ENCODE data around the gene LEKR1. TPM values are rescaled to one million over a fixed set of nuclear protein-coding genes. Genes with fewer than 3 reads are reported as not detected.
A peak's percentile ranks its signal among the peaks of the same experiment; 100 is the strongest.
"Not testable (repeated sequence)": the region's sequence is repeated elsewhere in the genome, so short reads cannot be mapped to it uniquely, and the experiment has no call there.

Gene LEKR1
- total RNA-seq, 2 donors from 2014 or later: 1.0 to 1.1 TPM

DNA sequence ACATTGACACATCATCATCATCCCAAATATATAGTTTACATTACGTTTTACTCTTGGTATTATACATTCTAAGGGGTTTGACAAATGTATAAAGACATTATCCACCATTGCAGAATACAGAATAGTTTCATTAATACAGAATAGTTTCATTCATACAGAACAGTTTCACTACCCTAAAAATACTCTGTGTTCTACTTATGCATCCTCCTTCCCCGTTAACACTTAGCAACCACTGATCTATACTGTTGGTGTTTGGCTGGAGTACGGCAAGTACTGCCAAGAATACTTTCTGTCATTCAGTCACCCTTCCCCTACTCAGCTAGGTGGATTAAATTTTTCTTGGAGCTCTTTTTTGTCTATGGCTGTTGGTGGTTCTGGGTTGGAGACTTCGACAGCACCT, 33.4 kb downstream of the LEKR1 start:
- no peaks in the 10 kb centered on the region for H3K9me3 Mint-ChIP-seq
- H3K27ac Mint-ChIP-seq: no peak overlapping the region
- DNase-seq (ENCODE audit: low spot score in 2 of 2) (no peak), ATAC-seq (no peak)
- H3K36me3 Mint-ChIP-seq: no peaks in the 10 kb centered on the region

DNA sequence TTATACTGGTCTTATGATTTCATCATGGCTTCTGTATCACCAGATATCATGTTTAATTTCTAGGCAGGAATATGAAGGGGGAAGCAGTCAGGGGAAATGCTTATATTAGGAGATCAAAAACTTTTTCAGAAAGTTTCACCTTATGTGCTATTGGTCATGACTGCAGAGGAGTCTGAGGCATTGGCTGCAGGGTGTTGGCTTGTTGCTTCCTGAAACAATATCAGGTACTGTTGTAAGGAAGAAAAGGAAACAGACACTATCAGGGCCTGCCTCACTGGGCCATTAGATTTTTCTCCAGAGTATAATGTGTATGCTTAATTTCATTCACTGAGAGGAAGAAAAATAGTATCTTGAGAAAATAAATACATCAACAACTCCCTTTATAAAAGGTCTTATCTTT, 34.7 kb downstream of the LEKR1 start:
- no peak overlapping the region for H3K27ac Mint-ChIP-seq
- DNase-seq (ENCODE audit: low spot score in 2 of 2) (no peak), ATAC-seq (no peak)
- H3K9me3 Mint-ChIP-seq: no peaks in the 10 kb centered on the region
- H3K36me3 Mint-ChIP-seq: no peaks in the 10 kb centered on the region

DNA sequence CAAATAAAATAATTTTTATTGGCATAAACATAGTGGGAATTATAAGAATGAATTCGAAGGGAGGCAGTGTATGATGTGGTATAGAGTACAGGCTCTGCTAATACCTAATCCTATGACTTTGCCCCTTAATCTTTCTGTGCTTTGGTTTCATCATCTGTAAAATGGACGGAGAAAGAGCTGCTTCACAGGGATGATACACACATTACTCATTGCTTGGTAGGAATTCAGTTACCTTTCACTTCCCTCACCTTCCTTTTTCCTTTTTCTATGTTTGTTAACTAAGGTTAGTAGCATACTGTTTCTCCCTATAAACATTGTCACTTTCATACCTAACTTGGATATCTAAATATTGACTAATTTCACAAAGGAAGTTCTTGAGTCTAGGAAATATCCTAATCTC, 36.2 kb downstream of the LEKR1 start:
- ATAC-seq (no peak), DNase-seq (ENCODE audit: low spot score in 2 of 2) (no peak)
- Mint-ChIP-seq H3K27ac (no peak overlapping the region), H3K9me3 (no peaks in the 10 kb centered on the region), H3K36me3 (no peaks in the 10 kb centered on the region)

DNA sequence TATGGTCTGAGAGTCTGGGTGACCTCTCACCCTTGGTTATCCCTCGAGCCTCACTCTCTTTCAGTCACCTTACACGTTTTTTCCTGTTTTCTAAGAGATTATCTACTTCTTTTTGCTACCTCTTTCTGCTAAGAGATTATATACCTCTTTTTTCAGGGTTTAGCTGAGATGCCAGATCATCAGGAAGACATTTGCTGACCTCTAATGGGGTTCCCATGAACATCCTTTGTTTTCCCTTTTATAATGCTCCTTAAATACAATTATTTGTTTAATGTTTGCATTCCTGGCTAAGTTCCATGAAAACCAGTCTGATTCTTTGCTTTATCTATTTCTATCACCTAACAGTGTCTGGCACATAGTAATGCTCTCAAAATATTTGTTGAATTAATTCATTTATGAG, 39.6 kb downstream of the LEKR1 start:
- no peaks in the 10 kb centered on the region for H3K9me3 Mint-ChIP-seq
- ATAC-seq (no peak), DNase-seq (ENCODE audit: low spot score in 2 of 2) (no peak)
- no peak overlapping the region for H3K27ac Mint-ChIP-seq
- H3K36me3 Mint-ChIP-seq: no peaks in the 10 kb centered on the region

DNA sequence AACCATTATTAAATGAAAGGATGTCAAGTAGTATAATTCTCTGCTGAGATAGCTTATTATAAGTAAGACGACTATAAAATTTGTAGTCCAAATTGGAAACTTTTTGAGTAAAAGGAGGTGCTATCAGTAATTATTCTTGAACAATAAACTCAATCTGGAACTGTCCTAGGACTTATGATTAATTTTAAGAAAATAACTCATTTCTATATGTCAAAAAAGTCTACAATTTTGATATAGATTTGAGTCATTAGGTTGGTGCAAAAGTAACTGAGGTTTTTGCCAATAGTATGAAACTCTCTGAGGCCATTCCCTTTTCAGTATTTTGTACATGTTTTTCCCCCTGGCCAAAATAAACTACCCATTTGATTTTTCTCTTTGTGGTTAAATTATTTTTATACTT, 41.0 kb downstream of the LEKR1 start:
- peaks cover 6 to 7% of the 10 kb centered on the region in 2 donors for H3K9me3 Mint-ChIP-seq
- ATAC-seq (peak; percentile 41 to 84), DNase-seq (ENCODE audit: low spot score in 2 of 2) (no peak)
- H3K36me3 Mint-ChIP-seq: peaks cover 5 to 7% of the 10 kb centered on the region in 2 donors
- H3K27ac Mint-ChIP-seq: no peak overlapping the region

DNA sequence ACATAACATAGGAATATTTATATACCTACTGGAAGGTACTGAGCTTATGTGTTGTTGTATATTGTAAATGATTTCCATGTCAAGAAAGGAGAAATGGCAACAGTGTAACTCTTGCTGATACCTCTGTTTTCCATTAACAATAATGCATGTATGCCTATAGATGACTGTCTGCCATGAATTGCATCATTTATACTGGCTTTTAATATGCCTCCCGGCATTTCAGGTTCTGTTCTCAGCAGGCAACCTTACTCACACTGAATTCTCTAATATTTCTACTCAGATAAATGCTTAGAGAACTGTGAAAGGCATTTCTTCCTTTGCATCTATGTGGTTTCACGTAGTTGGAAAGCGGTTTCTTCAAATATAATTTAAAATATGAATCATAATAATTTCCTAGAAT, 41.8 kb downstream of the LEKR1 start:
- ATAC-seq: no peak
- H3K27ac Mint-ChIP-seq: no peak overlapping the region
- H3K36me3 Mint-ChIP-seq: peaks cover 5 to 10% of the 10 kb centered on the region in 2 donors
- DNase-seq (ENCODE audit: low spot score in 2 of 2): no peak
- peaks cover 10% of the 10 kb centered on the region in 2 donors for H3K9me3 Mint-ChIP-seq

DNA sequence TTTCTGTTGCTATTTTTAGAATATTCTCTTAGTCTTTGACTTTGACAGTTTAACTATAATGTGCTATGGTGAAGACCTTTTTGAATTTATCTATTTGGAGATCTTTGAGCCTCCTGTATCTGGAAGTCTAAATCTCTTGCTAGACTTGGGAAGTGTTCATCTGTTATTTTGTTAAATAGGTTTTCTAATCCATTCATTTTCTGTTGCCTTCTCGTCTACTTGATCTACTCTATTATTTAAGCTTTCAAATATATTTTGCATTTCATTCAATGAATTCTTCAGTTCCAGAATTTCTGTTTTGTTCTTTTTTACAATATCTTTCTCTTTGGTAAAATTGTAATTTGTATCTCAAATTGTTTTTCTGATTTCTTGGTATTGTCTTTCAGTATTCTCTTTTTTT, 47.8 kb downstream of the LEKR1 start:
- Mint-ChIP-seq H3K36me3 (peaks cover 28 to 50% of the 10 kb centered on the region in 2 donors), H3K9me3 (peaks cover 26 to 55% of the 10 kb centered on the region in 2 donors), H3K27ac (no peak overlapping the region)

DNA sequence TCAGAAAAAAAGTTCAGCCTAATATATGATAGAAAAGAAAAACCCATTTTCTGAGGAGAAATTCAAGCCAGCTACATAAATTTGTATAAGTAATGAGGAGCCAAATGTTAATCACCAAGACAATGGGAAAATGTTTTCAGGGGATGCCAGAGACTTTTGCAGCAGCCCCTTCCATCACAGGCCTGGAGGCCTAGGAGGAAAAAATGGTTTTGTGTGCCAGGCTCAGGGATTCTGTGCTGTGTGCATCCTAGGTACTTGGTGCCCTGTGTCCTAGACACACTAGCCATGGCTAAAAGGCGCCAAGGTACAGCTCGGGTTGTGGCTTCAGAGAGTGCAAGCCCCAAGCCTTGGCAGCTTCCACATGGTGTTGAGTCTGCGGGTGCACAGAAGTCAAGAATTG, 53.3 kb downstream of the LEKR1 start:
- not testable (repeated sequence) for H3K27ac Mint-ChIP-seq; DNase-seq (ENCODE audit: low spot score in 2 of 2); ATAC-seq
- H3K36me3 Mint-ChIP-seq: peaks cover 30 to 50% of the 10 kb centered on the region in 2 donors
- peaks cover 20 to 49% of the 10 kb centered on the region in 2 donors for H3K9me3 Mint-ChIP-seq

More for the DNA sequence above, 47.8 kb downstream of the LEKR1 start:
- no peak for ATAC-seq
- no peak for DNase-seq (ENCODE audit: low spot score in 2 of 2)

DNA sequence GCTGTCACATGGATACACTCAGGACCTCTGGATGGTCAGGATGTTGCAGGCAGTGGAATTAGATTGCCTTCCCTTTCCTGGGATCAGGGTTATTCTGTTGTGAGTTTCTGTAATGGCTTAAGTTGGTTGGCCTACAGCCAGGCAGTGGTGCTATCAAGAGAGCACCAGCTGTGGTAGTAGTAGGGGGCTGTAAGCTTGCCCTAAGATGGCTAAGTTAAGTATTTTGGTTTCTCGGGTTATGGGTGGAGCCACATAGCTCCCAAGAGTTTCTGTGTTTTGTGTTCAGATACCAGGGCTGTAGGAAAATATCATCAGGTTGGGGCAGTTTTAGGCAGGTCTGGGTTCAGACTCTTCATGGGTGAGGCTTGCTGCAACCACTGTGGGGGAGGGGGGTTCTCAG, 59.6 kb downstream of the LEKR1 start:
- ATAC-seq (no peak), DNase-seq (ENCODE audit: low spot score in 2 of 2) (no peak)
- peaks cover 11 to 25% of the 10 kb centered on the region in 2 donors for H3K9me3 Mint-ChIP-seq
- H3K27ac Mint-ChIP-seq: no peak overlapping the region
- peaks cover 6 to 15% of the 10 kb centered on the region in 2 donors for H3K36me3 Mint-ChIP-seq

DNA sequence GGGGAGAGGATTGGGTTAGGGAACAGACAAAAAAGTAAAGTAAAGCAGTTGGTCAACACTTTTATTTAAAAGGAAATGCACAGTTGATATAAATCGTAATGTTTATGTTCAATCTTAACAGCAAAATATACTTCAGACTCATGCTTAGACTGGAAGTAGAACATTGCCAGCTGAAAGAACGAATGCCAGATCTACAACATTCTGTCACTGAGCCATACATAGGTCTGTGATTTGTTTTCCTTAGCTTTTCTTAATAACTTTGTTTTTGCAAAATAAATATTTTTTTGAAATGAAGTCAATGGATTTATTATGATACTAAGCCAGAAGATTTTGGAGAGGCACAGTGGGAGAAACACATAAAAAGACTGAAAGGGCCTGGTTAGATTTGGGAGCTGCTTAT, 62.0 kb downstream of the LEKR1 start:
- no peak for ATAC-seq
- Mint-ChIP-seq H3K9me3 (peaks cover 10 to 22% of the 10 kb centered on the region in 2 donors), H3K36me3 (peaks cover 6 to 13% of the 10 kb centered on the region in 2 donors), H3K27ac (no peak overlapping the region)
- no peak for DNase-seq (ENCODE audit: low spot score in 2 of 2)

DNA sequence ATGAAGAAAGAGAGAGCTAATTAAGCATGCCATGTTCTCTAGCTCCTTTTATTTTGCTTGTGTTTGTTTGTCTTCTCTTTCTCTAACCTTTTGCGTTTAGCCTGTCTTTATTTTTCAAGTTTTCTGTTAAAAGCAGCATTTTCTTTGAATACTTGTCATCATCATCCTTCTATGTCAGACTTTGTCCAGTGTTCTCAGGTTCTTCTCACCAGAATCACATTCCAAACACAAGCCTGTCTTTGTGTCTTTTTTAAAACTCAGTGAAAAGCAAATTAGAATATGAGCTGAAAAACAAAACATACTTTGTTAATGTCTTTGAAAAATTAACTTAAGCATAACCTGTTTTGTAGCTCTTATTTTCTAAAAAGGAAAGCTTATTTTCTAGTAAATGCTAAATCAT, 62.4 kb downstream of the LEKR1 start:
- DNase-seq (ENCODE audit: low spot score in 2 of 2): no peak
- no peak for ATAC-seq
- Mint-ChIP-seq H3K36me3 (peaks cover 6 to 10% of the 10 kb centered on the region in 2 donors), H3K9me3 (peaks cover 9 to 18% of the 10 kb centered on the region in 2 donors), H3K27ac (no peak overlapping the region)

DNA sequence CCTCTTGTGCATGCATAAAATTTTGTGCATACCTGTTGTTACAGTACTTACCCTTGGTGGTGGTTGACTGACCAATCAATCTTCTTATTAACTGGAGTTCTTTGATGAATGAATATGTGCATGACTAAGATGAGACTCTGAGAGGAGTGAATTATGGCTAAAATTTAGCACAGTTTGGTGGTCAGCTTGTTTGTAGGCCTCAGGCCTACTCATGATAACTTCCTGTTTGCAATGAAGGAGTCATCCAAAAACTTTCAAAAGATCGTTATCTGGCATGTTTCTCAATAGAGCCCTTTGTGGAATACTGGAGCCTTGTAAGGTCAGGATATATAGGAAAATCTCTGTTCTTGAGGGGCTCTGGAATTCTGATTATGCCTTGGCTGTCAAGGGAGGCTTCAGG, 66.5 kb downstream of the LEKR1 start:
- no peak for ATAC-seq
- H3K36me3 Mint-ChIP-seq: peaks cover 0 to 7% of the 10 kb centered on the region in 2 donors
- no peak for DNase-seq (ENCODE audit: low spot score in 2 of 2)
- H3K27ac Mint-ChIP-seq: no peak overlapping the region
- peaks cover 4 to 12% of the 10 kb centered on the region in 2 donors for H3K9me3 Mint-ChIP-seq

DNA sequence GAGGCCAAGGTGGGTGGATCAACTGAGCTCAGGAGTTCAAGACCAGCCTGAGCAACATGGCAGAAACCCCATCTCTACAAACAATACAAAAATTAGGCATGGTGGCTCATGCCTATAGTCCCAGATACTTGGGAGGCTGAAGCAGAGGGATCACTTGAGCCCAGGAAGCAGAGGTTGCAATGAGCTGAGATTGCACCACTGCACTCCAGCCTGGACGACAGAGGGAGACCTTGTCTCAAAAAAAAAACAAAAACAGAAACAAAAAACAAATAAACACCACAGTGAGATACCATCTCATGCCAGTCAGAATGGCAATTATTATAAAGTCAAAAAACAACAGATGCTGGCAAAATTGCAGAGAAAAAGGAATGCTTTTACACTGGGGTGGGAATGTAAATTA, 69.2 kb downstream of the LEKR1 start:
- peaks cover 4 to 12% of the 10 kb centered on the region in 2 donors for H3K9me3 Mint-ChIP-seq
- DNase-seq (ENCODE audit: low spot score in 2 of 2); H3K36me3 Mint-ChIP-seq; ATAC-seq; H3K27ac Mint-ChIP-seq: not testable (repeated sequence)

DNA sequence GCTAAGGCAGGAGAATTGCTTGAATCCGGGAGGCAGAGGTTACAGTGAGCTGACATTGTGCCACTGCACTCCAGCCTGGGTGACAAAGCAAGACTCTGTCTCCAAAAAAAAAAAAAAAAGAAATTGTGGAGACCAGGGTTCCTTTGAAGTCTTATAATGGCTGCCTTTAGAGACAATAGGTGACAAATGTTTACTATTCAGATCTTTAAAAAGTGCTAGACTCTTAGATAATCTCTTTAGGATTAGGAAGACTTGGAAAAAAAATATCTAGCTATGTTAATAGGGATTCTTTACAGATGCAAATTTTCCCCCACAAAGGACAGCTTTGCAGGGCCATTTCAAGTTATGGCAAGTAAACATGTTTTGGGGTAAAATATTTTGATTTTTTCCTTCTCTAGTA, 71.7 kb downstream of the LEKR1 start:
- DNase-seq (ENCODE audit: low spot score in 2 of 2); H3K27ac Mint-ChIP-seq; H3K36me3 Mint-ChIP-seq; ATAC-seq: not testable (repeated sequence)
- H3K9me3 Mint-ChIP-seq: peaks cover 4 to 12% of the 10 kb centered on the region in 2 donors

DNA sequence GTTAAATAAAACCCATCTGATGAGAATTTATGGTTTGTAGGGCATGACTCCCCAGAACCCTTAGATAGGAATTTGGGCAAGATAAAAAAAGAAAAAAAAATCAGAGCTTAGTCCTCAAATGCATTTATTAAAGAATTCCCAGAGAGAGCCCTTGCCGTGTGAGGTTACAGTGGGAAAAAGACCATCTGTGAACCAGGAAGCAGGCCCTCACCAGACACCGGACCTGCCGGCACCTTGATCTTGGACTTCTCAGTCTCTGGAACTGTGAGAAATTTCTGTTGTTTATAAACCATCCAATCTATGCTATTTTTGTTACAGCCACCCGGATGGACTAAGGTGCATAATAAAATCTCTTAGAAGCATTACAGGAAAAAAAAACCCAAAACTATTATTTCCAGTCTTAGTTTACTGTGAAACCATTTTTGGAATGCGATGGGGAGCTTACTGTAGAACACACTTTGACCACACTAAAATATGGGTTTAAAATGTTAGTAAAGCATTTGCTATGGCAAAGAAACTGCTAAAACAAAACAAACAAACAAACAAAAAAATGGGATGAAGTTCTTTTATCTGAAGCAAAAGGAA, 72.2 kb downstream of the LEKR1 start:
- DNase-seq (ENCODE audit: low spot score in 2 of 2): no peak
- H3K9me3 Mint-ChIP-seq: peaks cover 4 to 12% of the 10 kb centered on the region in 2 donors
- no peak for ATAC-seq
- peaks cover 0 to 7% of the 10 kb centered on the region in 2 donors for H3K36me3 Mint-ChIP-seq
- H3K27ac Mint-ChIP-seq: no peak overlapping the region

DNA sequence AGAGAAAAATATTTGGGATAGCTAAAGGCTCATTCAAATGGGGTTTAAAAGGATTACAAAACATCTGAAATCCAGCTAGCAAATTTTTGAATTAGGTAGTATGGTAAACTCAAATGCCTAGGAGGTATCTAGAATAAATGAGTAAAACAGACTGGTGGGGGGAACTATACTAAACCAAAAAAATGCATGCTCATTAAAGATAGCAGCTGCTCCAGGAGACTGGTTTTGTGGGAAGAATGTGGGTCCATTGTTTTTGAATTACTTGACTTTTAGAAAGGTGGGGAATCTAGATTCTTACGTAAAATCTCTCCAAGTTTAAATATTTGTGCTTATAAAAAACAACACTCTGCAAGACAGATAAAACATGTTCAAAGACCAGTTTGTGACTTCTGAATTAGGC, 73.8 kb downstream of the LEKR1 start:
- H3K9me3 Mint-ChIP-seq: peaks cover 0 to 12% of the 10 kb centered on the region in 2 donors
- no peak for DNase-seq (ENCODE audit: low spot score in 2 of 2)
- no peak for ATAC-seq
- no peaks in the 10 kb centered on the region for H3K36me3 Mint-ChIP-seq
- H3K27ac Mint-ChIP-seq: no peak overlapping the region

DNA sequence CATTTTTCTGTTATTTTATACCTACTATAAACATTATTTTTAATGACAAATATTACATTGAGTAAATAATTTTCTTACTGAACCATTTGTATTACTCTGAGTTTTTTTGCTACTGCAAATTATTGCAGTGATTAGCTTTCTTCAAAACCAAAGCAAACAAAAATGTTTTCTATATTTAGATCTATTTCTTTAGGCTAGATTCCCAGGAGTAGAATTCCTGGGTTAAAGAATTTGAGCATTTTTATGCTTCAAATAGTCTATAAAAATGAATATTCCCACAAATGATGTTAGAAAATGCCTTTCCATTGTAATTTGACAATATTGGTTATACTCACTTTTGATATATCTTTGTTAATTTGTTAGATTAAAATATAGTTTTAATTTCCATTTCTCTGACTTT, 76.8 kb downstream of the LEKR1 start:
- no peaks in the 10 kb centered on the region for H3K9me3 Mint-ChIP-seq
- ATAC-seq: no peak
- DNase-seq (ENCODE audit: low spot score in 2 of 2): no peak
- H3K36me3 Mint-ChIP-seq: no peaks in the 10 kb centered on the region
- H3K27ac Mint-ChIP-seq: no peak overlapping the region

DNA sequence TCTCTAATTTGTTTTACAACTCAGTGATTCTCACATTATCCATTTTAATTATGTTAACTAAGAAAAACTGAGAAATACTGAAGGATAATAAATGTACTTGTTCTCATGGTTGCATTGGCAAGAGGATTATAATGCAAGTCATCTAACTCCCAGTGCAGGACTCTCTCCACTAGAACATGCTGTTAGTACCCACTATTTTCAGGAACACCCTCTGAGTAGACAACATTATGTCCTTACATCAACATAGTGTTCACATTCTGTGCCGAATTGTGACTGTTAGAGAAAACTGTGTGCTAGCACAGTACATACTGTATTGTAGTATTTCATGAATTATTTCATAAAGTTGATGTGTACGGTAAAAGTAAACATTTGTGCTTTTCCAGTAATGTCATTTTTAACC, 80.1 kb downstream of the LEKR1 start:
- H3K27ac Mint-ChIP-seq: no peak overlapping the region

More for the DNA sequence above, 80.1 kb downstream of the LEKR1 start:
- DNase-seq (ENCODE audit: low spot score in 2 of 2) (no peak), ATAC-seq (no peak)
- Mint-ChIP-seq H3K36me3 (no peaks in the 10 kb centered on the region), H3K9me3 (no peaks in the 10 kb centered on the region)

All from activated naive CD4-positive, alpha-beta T cell treated with anti-CD3 and anti-CD28 coated beads, Interleukin-2, amount 50 U/mL, for 72 hours (primary cell).